MM.1S (cell line): Measurements from ENCODE around the gene TDRD5.
"Not testable (repeated sequence)": the region's sequence is repeated elsewhere in the genome, so short reads cannot be mapped to it uniquely, and the experiment has no call there.

Experiments
- DNase-seq: peaks from one replicate; pipeline ENCODE4 v3.0.0-alpha.2; 2015
- H2AFZ ChIP-seq: fragments of 300-600 bp; sonication (generic); 2 replicates; pipeline ENCODE4 v1.6.0; 2016; ENCODE audit warnings: antibody characterized with exemption, low read length
- H3F3A ChIP-seq: fragments of 300-600 bp; sonication (generic); 2 replicates; pipeline ENCODE4 v1.6.1; 2016; ENCODE audit warnings: mild to moderate bottlenecking, antibody characterized with exemption, low read length, moderate library complexity, mixed read lengths; ENCODE audit not compliant: insufficient read depth
- H3K27ac ChIP-seq: fragments of 300-600 bp; sonication (generic); 2 replicates; pipeline ENCODE4 v1.5.1; 2016; ENCODE audit warnings: mild to moderate bottlenecking, low read length
- H3K27me3 ChIP-seq: fragments of 300-600 bp; sonication (generic); replicated peaks from 2 replicates; pipeline ENCODE4 v1.6.0; 2016; ENCODE audit warnings: low read length; ENCODE audit not compliant: insufficient read depth
- H3K36me3 ChIP-seq: fragments of 300-600 bp; sonication (generic); replicated peaks from 2 replicates; pipeline ENCODE4 v1.6.1; 2016; ENCODE audit warnings: mild to moderate bottlenecking, low read length, mixed read lengths; ENCODE audit not compliant: insufficient read depth
- H3K4me1 ChIP-seq: fragments of 300-600 bp; sonication (generic); 2 replicates; pipeline ENCODE4 v1.6.1; 2016; ENCODE audit warnings: low read length, mixed read lengths
- H3K4me2 ChIP-seq: fragments of 300-600 bp; sonication (generic); 2 replicates; pipeline ENCODE4 v1.6.0; 2016; ENCODE audit warnings: low read depth, low read length
- H3K4me3 ChIP-seq: fragments of 300-600 bp; sonication (generic); 2 replicates; pipeline ENCODE4 v1.5.1; 2016; ENCODE audit warnings: low read length, mixed read lengths
- H3K79me2 ChIP-seq: fragments of 300-600 bp; sonication (generic); 2 replicates; pipeline ENCODE4 v1.6.1; 2016; ENCODE audit warnings: mixed run types, low read length, mixed read lengths
- H3K9ac ChIP-seq: fragments of 300-600 bp; sonication (generic); 2 replicates; pipeline ENCODE4 v1.6.1; 2016; ENCODE audit warnings: low read length, mixed read lengths
- H3K9me2 ChIP-seq: fragments of 300-600 bp; sonication (generic); replicated peaks from 2 replicates; pipeline ENCODE4 v1.6.1; 2016; ENCODE audit warnings: mild to moderate bottlenecking, low read length, mixed read lengths; ENCODE audit not compliant: insufficient read depth
- H3K9me3 ChIP-seq: fragments of 300-600 bp; sonication (generic); replicated peaks from 2 replicates; pipeline ENCODE4 v1.6.1; 2016; ENCODE audit warnings: mild to moderate bottlenecking, low read length, mixed read lengths; ENCODE audit not compliant: insufficient read depth
- H4K20me1 ChIP-seq: fragments of 300-600 bp; sonication (generic); 2 replicates; pipeline ENCODE4 v1.6.1; 2016; ENCODE audit warnings: mild to moderate bottlenecking, low read length, moderate library complexity, mixed read lengths; ENCODE audit not compliant: insufficient read depth
- CTCF ChIP-seq: fragments of 300-600 bp; sonication (generic); IDR thresholded peaks from 2 replicates; pipeline ENCODE4 v1.5.1; 2016; ENCODE audit warnings: antibody characterized with exemption, low read length, mixed read lengths
- EZH2 ChIP-seq: fragments of 300-600 bp; sonication (generic); optimal IDR thresholded peaks from 2 replicates; pipeline ENCODE3; 2017; ENCODE audit warnings: low read depth, mild to moderate bottlenecking, antibody characterized with exemption, low read length, mixed read lengths
- EZH2phosphoT487 ChIP-seq: fragments of 300-600 bp; sonication (generic); IDR thresholded peaks from 2 replicates; pipeline ENCODE4 v1.6.1; 2018; ENCODE audit warnings: antibody characterized with exemption, low read length

The TDRD5 gene

GRCh38 chr1:179677882-179678281 is 86.2 kb downstream of the TDRD5 start:
- no peak for DNase-seq
- H3K9ac ChIP-seq, result no peak overlapping the region
- H3K36me3 ChIP-seq, result no peaks in the 10 kb centered on the region
- H3K79me2 ChIP-seq, result no peaks in the 10 kb centered on the region
- no peak overlapping the region for H3K4me2 ChIP-seq
- H3K4me3 ChIP-seq, result no peak overlapping the region
- H3K9me2 ChIP-seq, result no peaks in the 10 kb centered on the region
- no peaks in the 10 kb centered on the region for H3K4me1 ChIP-seq
- no peak overlapping the region for H3K27ac ChIP-seq
- H3K27me3 ChIP-seq, result no peaks in the 10 kb centered on the region
- no peak overlapping the region for H2AFZ ChIP-seq
- no peaks in the 10 kb centered on the region for H4K20me1 ChIP-seq
- no peak for TF ChIP-seq EZH2
- TF ChIP-seq EZH2phosphoT487, result no peak
- no peak for TF ChIP-seq CTCF
- no peaks in the 10 kb centered on the region for H3K9me3 ChIP-seq
- H3F3A ChIP-seq, result no peaks in the 10 kb centered on the region

GRCh38 chr1:179694530-179694929 is 102.9 kb downstream of the TDRD5 start:
- not testable (repeated sequence) for H3K9ac ChIP-seq, H3K4me3 ChIP-seq, H3K36me3 ChIP-seq, H4K20me1 ChIP-seq, H3K9me3 ChIP-seq, H3K27me3 ChIP-seq, H3F3A ChIP-seq, H3K9me2 ChIP-seq, H2AFZ ChIP-seq, H3K4me2 ChIP-seq, H3K27ac ChIP-seq, H3K79me2 ChIP-seq, H3K4me1 ChIP-seq, DNase-seq

GRCh38 chr1:179702946-179703539 is 111.4 kb downstream of the TDRD5 start:
- Histone ChIP-seq H3K36me3 (no peaks in the 10 kb centered on the region), H3K9ac (no peak overlapping the region), H3K4me2 (no peak overlapping the region), H3K4me3 (no peak overlapping the region), H3K9me3 (no peaks in the 10 kb centered on the region), H3F3A (no peaks in the 10 kb centered on the region), H4K20me1 (no peaks in the 10 kb centered on the region), H2AFZ (no peak overlapping the region), H3K79me2 (no peaks in the 10 kb centered on the region), H3K27ac (no peak overlapping the region), H3K4me1 (0 out of 2 replicates have a peak, but pooled peaks cover 3% of the 10 kb centered on the region), H3K9me2 (no peaks in the 10 kb centered on the region), H3K27me3 (no peaks in the 10 kb centered on the region)
- DNase-seq, result no peak
- no peak for TF ChIP-seq EZH2phosphoT487
- TF ChIP-seq EZH2, result no peak
- no peak for TF ChIP-seq CTCF

- no peaks in the 10 kb centered on the region for H3F3A ChIP-seq
- H3K9me2 ChIP-seq, result no peaks in the 10 kb centered on the region
- no peak overlapping the region for H3K9ac ChIP-seq
- H3K27ac ChIP-seq, result no peak overlapping the region
- no peaks in the 10 kb centered on the region for H3K27me3 ChIP-seq
- no peaks in the 10 kb centered on the region for H4K20me1 ChIP-seq
- H3K9me3 ChIP-seq, result no peaks in the 10 kb centered on the region
- no peaks in the 10 kb centered on the region for H3K36me3 ChIP-seq
- TF ChIP-seq CTCF, result peak; percentile 89
- no peak for TF ChIP-seq EZH2
- no peaks in the 10 kb centered on the region for H3K79me2 ChIP-seq
- H3K4me3 ChIP-seq, result no peak overlapping the region
- 0 out of 2 replicates have a peak overlapping the region, but pooled peaks have one; percentile 10 for H2AFZ ChIP-seq
- H3K4me2 ChIP-seq, result no peak overlapping the region
- H3K4me1 ChIP-seq, result 0 out of 2 replicates have a peak, but pooled peaks cover 3% of the 10 kb centered on the region
- peak; percentile 67 for DNase-seq
Measured at GRCh38 chr1:179706339-179706941, 114.8 kb downstream of the TDRD5 start.
